Suprapubic skin (tissue), 4 donors: ENCODE data around the gene MYH8. TPM values are rescaled to one million over a fixed set of nuclear protein-coding genes. Genes with fewer than 3 reads are reported as not detected.

Experiments used
- DNase-seq, 2 donors: peaks; one replicate each; pipeline ENCODE4 v3.0.0-alpha.2; 2019; ENCODE audit warnings: low spot score in 2 of 2
- H3K27ac ChIP-seq: fragments of 200-600 bp; sonication (generic); one replicate; pipeline ENCODE4 v1.5.1; 2019
- H3K27me3 ChIP-seq: fragments of 200-600 bp; sonication (generic); one replicate; pipeline ENCODE4 v1.5.1; 2019
- H3K36me3 ChIP-seq: fragments of 200-600 bp; sonication (generic); one replicate; pipeline ENCODE4 v1.5.1; 2019
- H3K4me1 ChIP-seq: fragments of 200-600 bp; sonication (generic); one replicate; pipeline ENCODE4 v1.5.1; 2019
- H3K4me3 ChIP-seq: fragments of 200-600 bp; sonication (generic); one replicate; pipeline ENCODE4 v1.5.1; 2019; ENCODE audit warnings: mild to moderate bottlenecking
- H3K9me3 ChIP-seq: fragments of 200-600 bp; sonication (generic); one replicate; pipeline ENCODE4 v1.5.1; 2019
- EP300 ChIP-seq: sonication (generic); formaldehyde crosslinking; IDR thresholded peaks from one replicate; pipeline ENCODE4 v1.6.1; 2017; ENCODE audit warnings: antibody characterized with exemption
- POLR2A ChIP-seq, 2 donors: fragments of 450-650 bp; IDR thresholded peaks; one replicate each; pipeline ENCODE4 v1.6.1; 2017; ENCODE audit warnings: antibody characterized with exemption in 2 of 2, mild to moderate bottlenecking in 2 of 2, moderate library complexity in 2 of 2
- POLR2AphosphoS5 ChIP-seq, 3 donors: sonication (generic); formaldehyde crosslinking; IDR thresholded peaks; one replicate each; pipeline ENCODE4 v1.6.1; 2017; ENCODE audit warnings: antibody characterized with exemption in 3 of 3
- WGBS: methylation state at CpG from one replicate; pipeline ENCODE4 v1.1.5; 2018; 5-methylcytosine and 5-hydroxymethylcytosine counted together
- total RNA-seq, 4 donors: library from RNA; depleted of rRNA; stranded (reverse); fragments of >200 nt; gene quantifications; one replicate each; pipeline ENCODE4 v1.1.0, GENCODE V29; 2016
- TF ChIP-seq, protein P1 (sequence below), 2 donors: fragments of 200-600 bp in 1 of 2; fragments of 450-650 bp in 1 of 2; sonication (generic) in 1 of 2; IDR thresholded peaks; one replicate each; pipeline ENCODE4 v1.5.1; 2016 to 2019; ENCODE audit warnings: antibody characterized with exemption in 2 of 2, mild to moderate bottlenecking in 1 of 2, moderate library complexity in 1 of 2

The MYH8 gene
- total RNA-seq: not detected

DNA sequence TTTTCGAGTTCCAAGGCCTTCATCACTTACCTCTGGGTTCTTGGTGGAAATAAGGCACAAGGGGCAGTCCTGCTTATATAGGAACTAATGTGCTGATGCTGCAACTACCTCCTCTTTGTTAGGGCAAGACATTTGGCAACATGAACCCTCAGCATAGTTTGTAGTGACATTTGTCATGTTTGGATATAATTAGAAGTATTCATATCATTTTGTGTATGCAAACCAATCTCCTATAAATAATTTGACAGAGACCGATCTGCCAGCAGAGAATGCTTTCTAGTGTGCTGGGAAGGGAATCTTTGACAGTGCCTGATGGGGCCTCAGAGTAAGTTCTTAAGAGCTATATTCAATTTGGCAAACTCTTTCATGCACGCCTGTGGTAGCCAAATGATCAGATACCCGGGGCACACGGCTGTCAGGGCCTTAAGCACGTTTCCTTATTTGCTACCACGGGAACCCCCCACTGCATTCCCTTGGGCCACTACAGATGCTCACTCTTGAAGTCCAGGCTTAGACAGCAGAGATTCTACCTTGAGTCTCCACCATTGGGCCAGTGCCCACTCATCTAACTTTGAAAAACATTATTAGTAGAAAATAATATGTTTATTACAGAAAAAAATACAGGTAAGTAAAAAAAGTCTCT is at the start of gene MYH8:
Gene MYH8 (minus strand): TSS at position 51 of the 643 bp plus-strand sequence. CDS start 1,723 bp downstream, outside the sequence.
- no peak for TF ChIP-seq POLR2AphosphoS5 (IDR thresholded peaks at IDR 0.05)
- TF ChIP-seq, protein P1, sequence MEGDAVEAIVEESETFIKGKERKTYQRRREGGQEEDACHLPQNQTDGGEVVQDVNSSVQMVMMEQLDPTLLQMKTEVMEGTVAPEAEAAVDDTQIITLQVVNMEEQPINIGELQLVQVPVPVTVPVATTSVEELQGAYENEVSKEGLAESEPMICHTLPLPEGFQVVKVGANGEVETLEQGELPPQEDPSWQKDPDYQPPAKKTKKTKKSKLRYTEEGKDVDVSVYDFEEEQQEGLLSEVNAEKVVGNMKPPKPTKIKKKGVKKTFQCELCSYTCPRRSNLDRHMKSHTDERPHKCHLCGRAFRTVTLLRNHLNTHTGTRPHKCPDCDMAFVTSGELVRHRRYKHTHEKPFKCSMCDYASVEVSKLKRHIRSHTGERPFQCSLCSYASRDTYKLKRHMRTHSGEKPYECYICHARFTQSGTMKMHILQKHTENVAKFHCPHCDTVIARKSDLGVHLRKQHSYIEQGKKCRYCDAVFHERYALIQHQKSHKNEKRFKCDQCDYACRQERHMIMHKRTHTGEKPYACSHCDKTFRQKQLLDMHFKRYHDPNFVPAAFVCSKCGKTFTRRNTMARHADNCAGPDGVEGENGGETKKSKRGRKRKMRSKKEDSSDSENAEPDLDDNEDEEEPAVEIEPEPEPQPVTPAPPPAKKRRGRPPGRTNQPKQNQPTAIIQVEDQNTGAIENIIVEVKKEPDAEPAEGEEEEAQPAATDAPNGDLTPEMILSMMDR (IDR thresholded peaks at IDR 0.05): no peak
- no peak for TF ChIP-seq POLR2A (IDR thresholded peaks at IDR 0.05)
- no peak for TF ChIP-seq EP300
- Histone ChIP-seq H3K4me3 (no peak within 1 kb of the TSS), H3K4me1 (no peaks in the 10 kb centered on the region), H3K27ac (no peak within 1 kb of the TSS), H3K27me3 (no peaks in the 10 kb centered on the region), H3K36me3 (no peaks in the 10 kb centered on the region), H3K9me3 (no peaks in the 10 kb centered on the region)
- WGBS: 72% methylated on average over 7 of the region's 7 CpGs
- DNase-seq: no peak

DNA sequence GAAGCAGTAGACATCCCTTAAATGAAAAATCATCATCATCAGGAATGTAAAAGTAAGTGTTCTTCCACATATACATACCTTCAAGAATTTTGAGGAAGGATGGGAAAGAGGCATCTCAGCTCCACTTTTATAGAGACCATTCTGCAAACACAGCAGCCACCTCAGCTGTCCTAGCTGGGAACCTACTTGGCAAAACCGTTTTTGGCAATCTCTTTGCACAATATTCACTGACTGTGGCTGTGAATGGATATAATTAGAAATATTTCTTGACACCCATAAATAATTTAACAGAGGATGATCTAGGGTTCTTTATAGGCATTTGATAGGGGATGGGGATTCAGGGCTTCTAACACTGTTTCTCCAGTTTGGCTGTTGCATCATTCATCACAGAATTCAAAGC is 47.7 kb upstream of the MYH8 start, which contains the start of gene MYH4:
Gene MYH4 (minus strand): TSS at position 101 of the 400 bp plus-strand sequence. CDS start 2,814 bp downstream, outside the sequence.
- no peaks in the 10 kb centered on the region for H3K36me3 ChIP-seq
- no peaks in the 10 kb centered on the region for H3K27me3 ChIP-seq
- TF ChIP-seq, protein P1 (IDR thresholded peaks at IDR 0.05): no peak
- TF ChIP-seq POLR2AphosphoS5 (IDR thresholded peaks at IDR 0.05) (no peak), POLR2A (IDR thresholded peaks at IDR 0.05) (no peak), EP300 (no peak)
- 54% methylated on average over 1 of the region's 1 CpG for WGBS
- H3K4me3 ChIP-seq: no peak within 1 kb of the TSS
- no peaks in the 10 kb centered on the region for H3K4me1 ChIP-seq
- no peaks in the 10 kb centered on the region for H3K9me3 ChIP-seq
- no peak within 1 kb of the TSS for H3K27ac ChIP-seq
- DNase-seq: no peak

DNA sequence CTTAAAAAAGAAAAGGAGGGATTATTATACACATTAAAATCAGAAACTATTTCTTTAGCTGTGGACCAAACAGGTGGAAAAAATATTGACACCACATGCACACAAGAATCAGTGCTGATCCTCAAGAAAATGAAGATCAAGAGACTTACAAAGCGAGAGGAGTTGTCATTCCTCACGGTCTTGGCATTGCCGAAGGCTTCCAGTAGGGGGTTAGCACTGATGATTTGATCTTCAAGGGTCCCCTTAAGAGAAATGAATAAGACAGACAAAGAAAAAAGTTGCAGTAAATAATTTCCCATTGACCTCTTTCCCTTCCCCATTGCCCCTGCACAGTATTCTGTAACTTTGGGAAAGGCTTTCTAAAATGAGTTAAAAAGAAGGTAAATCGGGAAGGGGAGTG is 41.7 kb upstream of the MYH8 start:
- 62% methylated on average over 4 of the region's 4 CpGs for WGBS

DNA sequence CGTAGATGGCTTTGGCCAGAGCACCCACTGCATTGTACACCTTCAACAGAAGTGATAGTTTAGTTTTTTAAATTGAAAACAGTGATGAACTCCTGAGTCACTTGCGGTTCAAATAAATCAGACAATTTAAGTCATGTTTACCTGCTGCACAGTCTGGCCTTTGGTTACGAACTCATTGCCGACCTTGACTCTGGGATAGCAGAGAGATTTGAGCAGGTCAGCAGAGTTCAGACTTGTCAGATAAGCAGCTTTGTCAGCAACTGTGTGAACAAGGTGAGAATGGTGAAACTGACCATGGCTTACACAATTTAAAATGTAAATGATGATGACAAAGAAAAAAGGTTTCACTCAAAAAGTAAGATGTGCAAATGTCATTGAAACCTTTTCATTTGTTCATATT is 38.3 kb upstream of the MYH8 start:
- no peak for DNase-seq
- no peak overlapping the region for H3K4me3 ChIP-seq
- no peaks in the 10 kb centered on the region for H3K4me1 ChIP-seq
- WGBS: 84% methylated on average over 4 of the region's 4 CpGs
- H3K27me3 ChIP-seq: peaks cover 3% of the 10 kb centered on the region
- no peaks in the 10 kb centered on the region for H3K9me3 ChIP-seq
- no peaks in the 10 kb centered on the region for H3K36me3 ChIP-seq
- no peak overlapping the region for H3K27ac ChIP-seq
- TF ChIP-seq POLR2AphosphoS5 (IDR thresholded peaks at IDR 0.05) (no peak), EP300 (no peak), POLR2A (IDR thresholded peaks at IDR 0.05) (no peak)
- TF ChIP-seq, protein P1 (IDR thresholded peaks at IDR 0.05): no peak

More for the DNA sequence above, 41.7 kb upstream of the MYH8 start:
- no peak for DNase-seq
- H3K27me3 ChIP-seq: peaks cover 3% of the 10 kb centered on the region
- TF ChIP-seq, protein P1 (IDR thresholded peaks at IDR 0.05): no peak
- TF ChIP-seq POLR2A (IDR thresholded peaks at IDR 0.05) (no peak), EP300 (no peak), POLR2AphosphoS5 (IDR thresholded peaks at IDR 0.05) (no peak)
- no peak overlapping the region for H3K27ac ChIP-seq
- H3K4me1 ChIP-seq: no peaks in the 10 kb centered on the region
- H3K4me3 ChIP-seq: no peak overlapping the region
- no peaks in the 10 kb centered on the region for H3K9me3 ChIP-seq
- no peaks in the 10 kb centered on the region for H3K36me3 ChIP-seq

- Histone ChIP-seq H3K4me1 (no peaks in the 10 kb centered on the region), H3K9me3 (no peaks in the 10 kb centered on the region), H3K27ac (no peak overlapping the region), H3K4me3 (no peak overlapping the region), H3K27me3 (peaks cover 3% of the 10 kb centered on the region), H3K36me3 (no peaks in the 10 kb centered on the region)
- TF ChIP-seq EP300 (no peak), POLR2A (IDR thresholded peaks at IDR 0.05) (no peak), POLR2AphosphoS5 (IDR thresholded peaks at IDR 0.05) (no peak)
- TF ChIP-seq, protein P1 (IDR thresholded peaks at IDR 0.05): no peak
- no peak for DNase-seq
- WGBS: 55% methylated on average over 3 of the region's 3 CpGs
Measured at GRCh38 chr17:10458701-10459100, 37.0 kb upstream of the MYH8 start.
